ENCODE data around the gene ACOT2.
"Not testable (repeated sequence)": the region's sequence is repeated elsewhere in the genome, so short reads cannot be mapped to it uniquely, and the experiment has no call there.

ACOT2 gene

GRCh38 chr14:73553845-73554244, 15.2 kb upstream of the ACOT2 start:
- H3K4me3 Mint-ChIP-seq: no peak overlapping the region
- H3K9me3 Mint-ChIP-seq: no peaks in the 10 kb centered on the region
- ATAC-seq (replicated peaks; ENCODE audit: extremely low read depth, poor library complexity, severe bottlenecking) (no peak), DNase-seq (ENCODE audit: low spot score in 2 of 2) (no peak)
- no peaks in the 10 kb centered on the region for H3K27me3 Mint-ChIP-seq
- H3K27ac Mint-ChIP-seq (ENCODE audit: low read depth): no peak overlapping the region
- no peaks in the 10 kb centered on the region for H3K36me3 Mint-ChIP-seq (ENCODE audit: insufficient read depth)
- H3K4me1 Mint-ChIP-seq: no peaks in the 10 kb centered on the region

GRCh38 chr14:73557201-73557600, 11.8 kb upstream of the ACOT2 start:
- not testable (repeated sequence) for H3K9me3 Mint-ChIP-seq; H3K27ac Mint-ChIP-seq (ENCODE audit: low read depth); H3K27me3 Mint-ChIP-seq; H3K36me3 Mint-ChIP-seq (ENCODE audit: insufficient read depth); H3K4me1 Mint-ChIP-seq; DNase-seq (ENCODE audit: low spot score in 2 of 2); ATAC-seq (replicated peaks; ENCODE audit: extremely low read depth, poor library complexity, severe bottlenecking); H3K4me3 Mint-ChIP-seq

DNA sequence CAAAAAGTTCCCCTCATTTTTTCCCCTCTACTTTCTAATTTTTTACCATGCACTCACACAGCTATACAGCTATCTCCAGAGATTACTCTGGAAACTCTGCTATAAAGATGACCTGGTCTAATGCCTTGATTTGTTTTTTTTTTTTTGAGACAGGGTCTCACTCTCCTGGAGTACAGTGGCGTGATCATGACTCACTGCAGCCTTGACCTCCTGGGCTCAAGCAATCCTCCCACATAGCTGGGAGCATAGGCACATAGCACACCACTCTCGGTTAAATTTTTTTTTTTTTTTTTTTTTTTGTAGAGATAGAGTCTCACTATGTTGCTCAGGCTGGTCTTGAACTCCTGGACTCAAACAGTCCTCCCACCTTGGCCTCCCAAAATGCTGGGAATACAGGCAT, 10.8 kb upstream of the ACOT2 start:
- not testable (repeated sequence) for DNase-seq (ENCODE audit: low spot score in 2 of 2); H3K4me1 Mint-ChIP-seq; H3K27ac Mint-ChIP-seq (ENCODE audit: low read depth); H3K9me3 Mint-ChIP-seq; H3K27me3 Mint-ChIP-seq; H3K36me3 Mint-ChIP-seq (ENCODE audit: insufficient read depth); ATAC-seq (replicated peaks; ENCODE audit: extremely low read depth, poor library complexity, severe bottlenecking); H3K4me3 Mint-ChIP-seq

GRCh38 chr14:73562256-73562655, 6.8 kb upstream of the ACOT2 start:
- not testable (repeated sequence) for H3K36me3 Mint-ChIP-seq (ENCODE audit: insufficient read depth); H3K9me3 Mint-ChIP-seq; H3K27me3 Mint-ChIP-seq; ATAC-seq (replicated peaks; ENCODE audit: extremely low read depth, poor library complexity, severe bottlenecking); H3K27ac Mint-ChIP-seq (ENCODE audit: low read depth); DNase-seq (ENCODE audit: low spot score in 2 of 2); H3K4me3 Mint-ChIP-seq
- peaks cover 14% of the 10 kb centered on the region for H3K4me1 Mint-ChIP-seq

DNA sequence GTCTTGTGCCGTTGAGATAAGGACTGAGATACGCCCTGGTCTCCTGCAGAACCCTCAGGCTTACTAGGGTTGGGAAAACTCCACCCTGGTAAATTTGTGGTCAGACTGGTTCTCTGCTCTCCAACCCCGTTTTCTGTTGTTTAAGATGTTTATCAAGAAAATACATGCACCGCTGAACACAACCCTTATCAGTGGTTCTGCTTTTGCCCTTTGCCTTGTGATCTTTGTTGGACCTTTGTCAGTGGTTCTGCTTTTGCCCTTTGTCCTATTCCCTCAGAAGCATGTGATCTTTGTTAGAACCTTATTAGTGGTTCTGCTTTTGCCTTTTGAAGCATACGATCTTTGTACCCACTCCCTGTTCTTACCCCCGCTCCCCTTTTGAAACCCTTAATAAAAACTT, 6.3 kb upstream of the ACOT2 start:
- DNase-seq (ENCODE audit: low spot score in 2 of 2); ATAC-seq (replicated peaks; ENCODE audit: extremely low read depth, poor library complexity, severe bottlenecking); H3K27ac Mint-ChIP-seq (ENCODE audit: low read depth); H3K4me3 Mint-ChIP-seq; H3K27me3 Mint-ChIP-seq; H3K36me3 Mint-ChIP-seq (ENCODE audit: insufficient read depth); H3K9me3 Mint-ChIP-seq: not testable (repeated sequence)
- H3K4me1 Mint-ChIP-seq: peaks cover 19% of the 10 kb centered on the region

DNA sequence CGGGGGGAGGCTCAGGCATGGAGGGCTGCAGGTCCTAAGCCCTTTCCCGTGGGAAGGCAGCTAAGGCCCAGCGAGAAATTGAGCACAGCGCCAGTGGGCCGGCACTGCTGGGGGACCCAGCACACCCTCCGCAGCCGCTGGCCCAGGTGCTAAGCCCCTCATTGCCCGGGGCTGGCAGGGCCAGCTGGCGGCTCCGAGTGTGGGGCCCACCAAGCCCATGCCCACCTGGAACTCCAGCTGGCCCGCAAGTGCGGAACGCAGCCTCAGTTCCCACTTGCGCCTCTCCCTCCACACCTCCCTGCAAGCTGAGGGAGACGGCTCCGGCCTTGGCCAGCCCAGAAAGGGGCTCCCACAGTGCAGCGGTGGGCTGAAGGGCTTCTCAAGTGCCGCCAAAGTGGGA, 2.6 kb upstream of the ACOT2 start:
- H3K4me3 Mint-ChIP-seq; DNase-seq (ENCODE audit: low spot score in 2 of 2); H3K9me3 Mint-ChIP-seq; H3K27ac Mint-ChIP-seq (ENCODE audit: low read depth); ATAC-seq (replicated peaks; ENCODE audit: extremely low read depth, poor library complexity, severe bottlenecking); H3K27me3 Mint-ChIP-seq: not testable (repeated sequence)
- H3K4me1 Mint-ChIP-seq: peaks cover 38% of the 10 kb centered on the region
- peaks cover 20% of the 10 kb centered on the region for H3K36me3 Mint-ChIP-seq (ENCODE audit: insufficient read depth)

DNA sequence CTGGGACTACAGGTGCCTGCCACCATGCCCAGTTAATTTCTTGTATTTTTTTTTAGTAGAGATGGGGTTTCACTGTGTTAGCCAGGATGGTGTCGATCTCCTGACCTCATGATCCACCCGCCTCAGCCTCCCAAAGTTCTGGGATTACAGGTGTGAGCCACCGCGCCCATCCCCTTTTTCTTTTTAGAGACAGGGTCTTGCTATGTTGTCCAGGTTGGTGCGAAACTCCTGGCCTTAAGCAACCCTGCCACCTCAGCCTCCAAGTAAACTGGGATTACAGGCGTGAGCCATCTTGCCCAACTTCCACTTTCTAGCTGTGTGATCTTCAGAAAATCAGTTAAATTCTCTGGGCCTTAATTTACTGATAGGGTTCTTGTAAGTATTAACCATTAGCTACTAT, 2.1 kb upstream of the ACOT2 start:
- not testable (repeated sequence) for H3K9me3 Mint-ChIP-seq; H3K27ac Mint-ChIP-seq (ENCODE audit: low read depth); ATAC-seq (replicated peaks; ENCODE audit: extremely low read depth, poor library complexity, severe bottlenecking); DNase-seq (ENCODE audit: low spot score in 2 of 2); H3K27me3 Mint-ChIP-seq
- H3K4me1 Mint-ChIP-seq: peaks cover 38% of the 10 kb centered on the region
- peak overlapping the region; percentile 11 for H3K4me3 Mint-ChIP-seq
- H3K36me3 Mint-ChIP-seq (ENCODE audit: insufficient read depth): peaks cover 20% of the 10 kb centered on the region

- ATAC-seq (replicated peaks; ENCODE audit: extremely low read depth, poor library complexity, severe bottlenecking): no peak
- no peak for DNase-seq (ENCODE audit: low spot score in 2 of 2)
- Mint-ChIP-seq H3K27me3 (no peaks in the 10 kb centered on the region), H3K27ac (ENCODE audit: low read depth) (peak overlapping the region; percentile 90), H3K4me3 (peak overlapping the region; percentile 93), H3K9me3 (no peaks in the 10 kb centered on the region), H3K36me3 (ENCODE audit: insufficient read depth) (peaks cover 20% of the 10 kb centered on the region), H3K4me1 (peaks cover 38% of the 10 kb centered on the region)
These were observed 1.7 kb upstream of the ACOT2 start for GRCh38 chr14:73567358-73567757.

DNA sequence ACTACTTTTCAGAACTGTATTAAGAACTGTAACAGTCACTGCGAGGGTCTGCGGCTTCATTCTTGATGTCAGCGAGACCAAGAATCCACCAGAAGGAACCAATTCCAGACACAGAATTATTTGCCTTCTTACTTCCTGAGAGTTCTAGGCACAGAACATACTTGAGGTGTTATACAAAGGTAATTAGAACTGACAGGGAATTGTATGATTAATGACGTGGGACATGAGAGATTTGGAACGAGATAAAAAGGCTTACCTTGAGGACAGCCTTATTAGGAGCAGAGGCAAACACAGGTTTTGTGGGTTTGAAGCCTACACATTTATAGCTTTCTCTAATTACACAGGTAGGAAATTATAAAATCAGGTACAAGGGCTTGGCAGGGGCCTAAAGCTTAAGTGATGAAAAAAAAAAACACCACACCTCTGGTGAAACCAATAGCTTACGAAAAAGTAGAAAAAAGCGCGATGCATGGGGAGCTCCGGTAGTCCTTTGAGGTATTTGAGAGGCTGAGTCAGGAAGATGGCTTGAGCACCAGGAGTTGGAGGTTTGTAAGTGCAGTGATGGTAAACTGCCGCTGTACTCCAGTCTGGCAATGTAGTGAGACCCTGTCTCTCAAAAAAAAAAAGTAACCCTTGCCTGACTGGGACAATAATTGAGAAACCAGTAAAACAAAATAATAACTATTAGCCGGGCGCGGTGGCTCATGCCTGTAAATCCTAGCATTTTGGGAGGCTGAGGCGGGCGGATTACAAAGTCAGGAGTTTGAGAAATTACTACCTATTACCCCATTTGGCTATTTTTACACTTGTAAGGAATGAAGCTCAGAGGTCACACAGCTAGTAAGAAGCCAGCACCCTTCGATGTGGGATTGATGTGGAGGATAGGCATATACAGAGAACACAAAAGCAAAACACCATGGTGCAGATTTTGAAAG, 795 bp upstream of the ACOT2 start:
- Mint-ChIP-seq H3K4me3 (peak overlapping the region; percentile 93), H3K9me3 (no peaks in the 10 kb centered on the region), H3K27ac (ENCODE audit: low read depth) (peak overlapping the region; percentile 90), H3K4me1 (peaks cover 38% of the 10 kb centered on the region), H3K27me3 (no peaks in the 10 kb centered on the region), H3K36me3 (ENCODE audit: insufficient read depth) (peaks cover 20% of the 10 kb centered on the region)
- no peak for ATAC-seq (replicated peaks; ENCODE audit: extremely low read depth, poor library complexity, severe bottlenecking)
- no peak for DNase-seq (ENCODE audit: low spot score in 2 of 2)

DNA sequence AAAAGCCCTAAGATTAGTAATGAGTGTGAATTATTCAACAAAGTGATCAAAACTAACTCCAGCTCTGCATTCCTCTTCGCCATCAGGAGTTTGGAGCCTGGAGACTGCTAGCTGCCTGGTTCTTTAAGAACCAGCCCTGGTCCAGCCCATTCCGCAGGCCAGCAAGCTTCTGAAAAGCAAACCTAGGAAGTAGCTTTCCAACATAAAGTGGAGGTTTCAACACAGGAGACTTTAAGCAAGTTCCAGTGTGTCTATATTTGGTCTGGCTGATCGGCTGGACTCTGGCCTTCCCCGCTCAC, 178 bp upstream of the ACOT2 start:
- peaks cover 24% of the 10 kb centered on the region for H3K36me3 Mint-ChIP-seq (ENCODE audit: insufficient read depth)
- not testable (repeated sequence) for ATAC-seq (replicated peaks; ENCODE audit: extremely low read depth, poor library complexity, severe bottlenecking); DNase-seq (ENCODE audit: low spot score in 2 of 2); H3K9me3 Mint-ChIP-seq; H3K27me3 Mint-ChIP-seq
- H3K27ac Mint-ChIP-seq (ENCODE audit: low read depth): peak overlapping the region; percentile 90
- H3K4me1 Mint-ChIP-seq: peaks cover 38% of the 10 kb centered on the region
- peak overlapping the region; percentile 93 for H3K4me3 Mint-ChIP-seq

DNA sequence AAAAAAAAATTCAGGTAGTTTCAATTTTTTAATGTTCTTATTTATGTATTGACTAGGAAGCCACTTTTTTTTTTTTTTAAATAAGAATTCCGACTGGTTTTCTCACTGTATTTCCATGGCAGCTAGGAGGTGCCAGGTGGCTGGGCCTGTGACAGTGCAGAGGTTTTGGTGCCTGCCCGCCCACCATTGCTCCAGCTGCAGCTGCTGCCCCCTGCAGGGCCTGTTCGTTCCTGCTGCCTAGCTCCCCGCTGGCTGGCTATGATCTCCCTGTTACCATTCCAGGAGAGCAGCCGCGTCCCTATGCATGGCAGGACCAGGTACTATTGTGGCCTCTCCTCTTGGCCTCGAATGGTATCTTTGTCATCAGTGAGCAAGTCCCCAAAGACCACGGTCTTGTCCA, 1.9 kb downstream of the ACOT2 start:
- peak overlapping the region; percentile 93 for H3K4me3 Mint-ChIP-seq
- not testable (repeated sequence) for H3K27me3 Mint-ChIP-seq
- H3K27ac Mint-ChIP-seq (ENCODE audit: low read depth): peak overlapping the region; percentile 90

GRCh38 chr14:73573034-73573433, 4.0 kb downstream of the ACOT2 start:
- H3K36me3 Mint-ChIP-seq (ENCODE audit: insufficient read depth): peaks cover 35% of the 10 kb centered on the region
- not testable (repeated sequence) for H3K27ac Mint-ChIP-seq (ENCODE audit: low read depth); H3K9me3 Mint-ChIP-seq; ATAC-seq (replicated peaks; ENCODE audit: extremely low read depth, poor library complexity, severe bottlenecking); H3K27me3 Mint-ChIP-seq; H3K4me3 Mint-ChIP-seq; DNase-seq (ENCODE audit: low spot score in 2 of 2)
- peaks cover 16% of the 10 kb centered on the region for H3K4me1 Mint-ChIP-seq

More for the DNA sequence above, 1.9 kb downstream of the ACOT2 start:
- H3K4me1 Mint-ChIP-seq: peaks cover 28% of the 10 kb centered on the region
- ATAC-seq (replicated peaks; ENCODE audit: extremely low read depth, poor library complexity, severe bottlenecking) (peak; percentile 68), DNase-seq (ENCODE audit: low spot score in 2 of 2) (peak; percentile 58 to 60)
- not testable (repeated sequence) for H3K9me3 Mint-ChIP-seq
- H3K36me3 Mint-ChIP-seq (ENCODE audit: insufficient read depth): peaks cover 31% of the 10 kb centered on the region

- ATAC-seq (replicated peaks; ENCODE audit: extremely low read depth, poor library complexity, severe bottlenecking); H3K9me3 Mint-ChIP-seq; H3K4me3 Mint-ChIP-seq; H3K27me3 Mint-ChIP-seq; H3K27ac Mint-ChIP-seq (ENCODE audit: low read depth); H3K4me1 Mint-ChIP-seq; DNase-seq (ENCODE audit: low spot score in 2 of 2): not testable (repeated sequence)
- peaks cover 40% of the 10 kb centered on the region for H3K36me3 Mint-ChIP-seq (ENCODE audit: insufficient read depth)
These were observed 4.7 kb downstream of the ACOT2 start for GRCh38 chr14:73573740-73574139.

Measured in central memory CD8-positive, alpha-beta T cell (primary cell).